Keratinocyte (primary cell): Measurements from ENCODE around the gene FDX1. TPM values are rescaled to one million over a fixed set of nuclear protein-coding genes. Genes with fewer than 3 reads are reported as not detected.

Experiments used
- DNase-seq: peaks from one replicate; pipeline ENCODE4 v3.0.0-alpha.2; 2011; ENCODE audit warnings: low read depth, missing footprints, low spot score
- FAIRE-seq: peaks from 2 replicates; lab custom pipeline; 2011; peaks lifted over from hg19 to GRCh38; lab: Jason Lieb, UNC
- H2AFZ ChIP-seq: 2 replicates; pipeline ENCODE4 v1.6.0; 2012; ENCODE audit warnings: low read length, control low read depth, inconsistent platforms; ENCODE audit not compliant: control insufficient read depth
- H3K27ac ChIP-seq: 2 replicates; pipeline ENCODE4 v1.5.1; 2011; ENCODE audit warnings: low read length; ENCODE audit not compliant: control insufficient read depth, insufficient read depth
- H3K27me3 ChIP-seq: 3 replicates; pipeline ENCODE4 v1.6.0; 2011; ENCODE audit warnings: low read length; ENCODE audit not compliant: control insufficient read depth, insufficient read depth; ENCODE audit errors: extremely low read depth
- H3K36me3 ChIP-seq, 2 experiments: 2 replicates in 1 of 2; 3 replicates in 1 of 2; pipeline ENCODE4 v1.5.1; 2011; ENCODE audit warnings: low read length in 2 of 2, mild to moderate bottlenecking in 1 of 2; ENCODE audit not compliant: control insufficient read depth in 2 of 2, insufficient read depth in 2 of 2; ENCODE audit errors: extremely low read depth in 1 of 2
- H3K4me1 ChIP-seq: 3 replicates; pipeline ENCODE4 v1.5.1; 2011; ENCODE audit warnings: low read length; ENCODE audit not compliant: control insufficient read depth, insufficient read depth; ENCODE audit errors: extremely low read depth
- H3K4me2 ChIP-seq: 3 replicates; pipeline ENCODE4 v1.6.0; 2011; ENCODE audit warnings: low read depth, low read length; ENCODE audit not compliant: control insufficient read depth, insufficient read depth; ENCODE audit errors: extremely low read depth
- H3K4me3 ChIP-seq, 3 experiments: fragments of 200-600 bp in 1 of 3; sonication (generic) in 1 of 3; 2 replicates in 2 of 3; 3 replicates in 1 of 3; pipeline ENCODE4 v1.5.1; 2011 to 2016; ENCODE audit warnings: low read length in 3 of 3, mild to moderate bottlenecking in 3 of 3, control low read depth in 2 of 3, inconsistent platforms in 1 of 3, low read depth in 1 of 3, mixed read lengths in 1 of 3, mixed run types in 1 of 3, moderate library complexity in 1 of 3; ENCODE audit not compliant: control insufficient read depth in 2 of 3, insufficient read depth in 2 of 3; ENCODE audit errors: extremely low read depth in 1 of 3
- H3K79me2 ChIP-seq: 2 replicates; pipeline ENCODE4 v1.6.0; 2012; ENCODE audit warnings: low read length; ENCODE audit not compliant: control insufficient read depth, insufficient read depth
- H3K9ac ChIP-seq: 3 replicates; pipeline ENCODE4 v1.6.0; 2011; ENCODE audit warnings: low read length; ENCODE audit not compliant: control insufficient read depth, insufficient read depth; ENCODE audit errors: extremely low read depth
- H3K9me1 ChIP-seq: 3 replicates; pipeline ENCODE4 v1.6.0; 2011; ENCODE audit warnings: low read length; ENCODE audit not compliant: control insufficient read depth, insufficient read depth; ENCODE audit errors: extremely low read depth
- H3K9me3 ChIP-seq: 2 replicates; pipeline ENCODE4 v1.5.1; 2012; ENCODE audit warnings: low read depth, low read length; ENCODE audit not compliant: control insufficient read depth
- H4K20me1 ChIP-seq: 3 replicates; pipeline ENCODE4 v1.6.0; 2011; ENCODE audit warnings: low read length; ENCODE audit not compliant: control insufficient read depth, insufficient read depth; ENCODE audit errors: extremely low read depth
- EZH2 ChIP-seq: IDR thresholded peaks from one replicate; pipeline ENCODE4 v1.6.1; 2012; ENCODE audit warnings: inconsistent platforms, mild to moderate bottlenecking, low read length, moderate library complexity
- dilution Hi-C: fragments of 300-500 bp; cut with MboI; formaldehyde crosslinking; loops from one replicate; pipeline ENCODE4 v1.7.0; 2020; ENCODE audit warnings: low sequenced_read_pairs; ENCODE audit not compliant: extremely low pct_ligation_motif_present
- polyA plus RNA-seq, 5 experiments: library from polyadenylated mRNA; depleted of rRNA in 3 of 5; stranded (reverse) in 3 of 5; stranded (forward) in 1 of 5; unstranded in 1 of 5; fragments of >200 nt; gene quantifications; 1 replicate in 1 of 5; 2 replicates in 3 of 5; 3 replicates in 1 of 5; pipeline versions ENCODE4 v1.2.1 to v1.2.3, GENCODE V29; 2011 to 2012; ENCODE audit warnings: missing spikeins in 2 of 5, low read depth in 1 of 5, low replicate concordance in 1 of 5
- TF ChIP-seq, protein P1 (sequence below), 3 experiments: IDR thresholded peaks in 1 of 3; conservative IDR thresholded peaks in 1 of 3; optimal IDR thresholded peaks in 1 of 3; 2 replicates in 2 of 3; 3 replicates in 1 of 3; pipeline versions ENCODE3 to v1.5.1; 2011; ENCODE audit warnings: low read length in 3 of 3, mild to moderate bottlenecking in 3 of 3, moderate library complexity in 2 of 3, control low read depth in 1 of 3, inconsistent platforms in 1 of 3; ENCODE audit not compliant: insufficient read depth in 2 of 3; ENCODE audit errors: extremely low read depth in 1 of 3

FDX1 gene
- polyA plus RNA-seq, 1 donor (not counting 4 experiments of a cell fraction or from before 2014, with no cell fraction given) = 9.1 TPM

DNA sequence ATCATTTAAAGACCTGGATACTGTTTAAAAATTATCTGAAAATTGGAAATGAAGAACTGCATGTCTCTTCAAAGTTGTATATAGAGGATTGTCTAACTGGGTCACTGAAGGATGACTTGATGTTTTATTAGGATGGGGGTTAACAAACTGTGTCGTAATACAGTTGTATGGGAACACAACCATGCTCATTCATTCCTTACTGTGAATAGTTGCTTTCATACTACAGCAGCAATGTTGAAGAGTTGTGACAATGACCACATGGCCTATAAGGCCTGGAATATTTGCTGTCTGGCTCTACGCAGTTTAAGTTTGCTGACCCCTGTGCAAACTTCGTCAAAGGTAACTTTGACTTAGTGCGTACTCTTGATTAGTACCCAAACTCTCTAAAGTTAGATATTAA lies 38.4 kb downstream of the FDX1 start:
- no peaks in the 10 kb centered on the region for H3K9me3 ChIP-seq
- H4K20me1 ChIP-seq = no peaks in the 10 kb centered on the region
- H3K27ac ChIP-seq = no peak overlapping the region
- no peak for TF ChIP-seq EZH2
- TF ChIP-seq, protein P1, sequence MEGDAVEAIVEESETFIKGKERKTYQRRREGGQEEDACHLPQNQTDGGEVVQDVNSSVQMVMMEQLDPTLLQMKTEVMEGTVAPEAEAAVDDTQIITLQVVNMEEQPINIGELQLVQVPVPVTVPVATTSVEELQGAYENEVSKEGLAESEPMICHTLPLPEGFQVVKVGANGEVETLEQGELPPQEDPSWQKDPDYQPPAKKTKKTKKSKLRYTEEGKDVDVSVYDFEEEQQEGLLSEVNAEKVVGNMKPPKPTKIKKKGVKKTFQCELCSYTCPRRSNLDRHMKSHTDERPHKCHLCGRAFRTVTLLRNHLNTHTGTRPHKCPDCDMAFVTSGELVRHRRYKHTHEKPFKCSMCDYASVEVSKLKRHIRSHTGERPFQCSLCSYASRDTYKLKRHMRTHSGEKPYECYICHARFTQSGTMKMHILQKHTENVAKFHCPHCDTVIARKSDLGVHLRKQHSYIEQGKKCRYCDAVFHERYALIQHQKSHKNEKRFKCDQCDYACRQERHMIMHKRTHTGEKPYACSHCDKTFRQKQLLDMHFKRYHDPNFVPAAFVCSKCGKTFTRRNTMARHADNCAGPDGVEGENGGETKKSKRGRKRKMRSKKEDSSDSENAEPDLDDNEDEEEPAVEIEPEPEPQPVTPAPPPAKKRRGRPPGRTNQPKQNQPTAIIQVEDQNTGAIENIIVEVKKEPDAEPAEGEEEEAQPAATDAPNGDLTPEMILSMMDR (optimal IDR thresholded peaks at IDR 0.05 in 1 of 3, IDR thresholded peaks at IDR 0.05 in 1 of 3, conservative IDR thresholded peaks at IDR 0.05 in 1 of 3; ENCODE audit: extremely low read depth in 1 of 3, insufficient read depth in 2 of 3, low read length in 3 of 3) = no peak
- no peak overlapping the region for H2AFZ ChIP-seq
- H3K36me3 ChIP-seq = no peaks in the 10 kb centered on the region
- dilution Hi-C loops = no loop called here
- no peaks in the 10 kb centered on the region for H3K27me3 ChIP-seq
- peaks cover 11% of the 10 kb centered on the region for H3K4me1 ChIP-seq
- no peak overlapping the region for H3K4me3 ChIP-seq
- no peaks in the 10 kb centered on the region for H3K79me2 ChIP-seq
- DNase-seq (no peak), FAIRE-seq (no peak)
- H3K9ac ChIP-seq = no peak overlapping the region
- no peaks in the 10 kb centered on the region for H3K9me1 ChIP-seq
- no peak overlapping the region for H3K4me2 ChIP-seq

DNA sequence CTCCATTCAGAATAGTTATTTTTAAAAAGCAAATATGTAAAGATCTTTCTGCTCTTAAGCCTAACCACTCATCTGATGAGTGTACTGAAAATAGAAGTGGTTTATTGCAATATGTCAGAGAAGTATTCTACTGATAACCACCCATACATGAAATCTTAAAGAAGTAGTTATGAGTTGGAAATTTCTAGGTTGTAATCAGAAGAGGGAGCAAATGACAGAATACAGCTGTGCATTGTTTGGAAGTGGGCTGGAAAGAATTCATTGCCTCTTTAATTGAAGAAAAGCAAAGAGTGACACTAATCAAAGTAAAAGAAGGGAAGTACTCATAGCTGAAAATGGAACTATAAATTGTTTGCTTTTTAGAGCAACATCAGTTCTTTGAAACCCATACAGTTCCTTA lies 39.4 kb downstream of the FDX1 start:
- DNase-seq = no peak
- FAIRE-seq = no peak
- dilution Hi-C loops = no loop called here

More for the DNA sequence above, 39.4 kb downstream of the FDX1 start:
- Histone ChIP-seq H3K36me3 (no peaks in the 10 kb centered on the region), H3K4me1 (peaks cover 11% of the 10 kb centered on the region), H4K20me1 (no peaks in the 10 kb centered on the region), H3K9ac (no peak overlapping the region), H2AFZ (no peak overlapping the region), H3K9me3 (no peaks in the 10 kb centered on the region), H3K4me3 (no peak overlapping the region), H3K79me2 (no peaks in the 10 kb centered on the region), H3K27me3 (no peaks in the 10 kb centered on the region), H3K9me1 (no peaks in the 10 kb centered on the region), H3K4me2 (no peak overlapping the region), H3K27ac (no peak overlapping the region)
- TF ChIP-seq EZH2 = no peak
- TF ChIP-seq, protein P1 (optimal IDR thresholded peaks at IDR 0.05 in 1 of 3, IDR thresholded peaks at IDR 0.05 in 1 of 3, conservative IDR thresholded peaks at IDR 0.05 in 1 of 3; ENCODE audit: extremely low read depth in 1 of 3, insufficient read depth in 2 of 3, low read length in 3 of 3) = no peak
